Measurements from ENCODE around the gene CLDN34. TPM values are rescaled to one million over a fixed set of nuclear protein-coding genes. Genes with fewer than 3 reads are reported as not detected.

The CLDN34 gene
- not detected in 2 replicates for total RNA-seq

GRCh38 chrX:9966775-9967408, at the start of gene CLDN34:
CLDN34 (plus strand) TSS chrX:9967358; CDS start chrX:9967358, 0 bp downstream.

Other genes with a start within 250 kb of the CLDN34 start
- gene GPR143, start 201.5 kb upstream of the CLDN34 start, total RNA-seq, result not detected in 2 replicates
- 0.07 and 0.72 TPM in 2 replicates for gene SHROOM2, start 180.9 kb upstream of the CLDN34 start, total RNA-seq
- 2.1 and 5.1 TPM in 2 replicates for gene CLCN4, start 189.6 kb downstream of the CLDN34 start, total RNA-seq

Data from smooth muscle cell of the pulmonary artery (primary cell).